ENCODE data around the gene YOD1.

The YOD1 gene

GRCh38 chr1:207004931-207005830 lies 45.8 kb downstream of the YOD1 start:
- no peak for ATAC-seq

- ATAC-seq: no peak
Observed at GRCh38 chr1:207003210-207003609, 47.8 kb downstream of the YOD1 start.

GRCh38 chr1:207002724-207003146 lies 48.3 kb downstream of the YOD1 start:
- no peak for ATAC-seq

GRCh38 chr1:207001492-207002245 lies 49.3 kb downstream of the YOD1 start:
- ATAC-seq: no peak

GRCh38 chr1:207000651-207001291 lies 50.2 kb downstream of the YOD1 start:
- ATAC-seq: no peak

- ATAC-seq: no peak
Observed at GRCh38 chr1:206998816-206999215, 52.2 kb downstream of the YOD1 start.

Measured in activated CD4-positive, CD25-positive, alpha-beta regulatory T cell treated with anti-CD3 and anti-CD28 coated beads, Interleukin-2, amount 50 U/mL, for 24 hours (primary cell).